NCI-H82 treated with DMSO at 0.1 percent for 48 hours (cell line): ENCODE data around the gene ENOSF1.
"Not testable (repeated sequence)": the region's sequence is repeated elsewhere in the genome, so short reads cannot be mapped to it uniquely, and the experiment has no call there.

Source experiments
- DNase-seq: peaks from one replicate; lab custom pipeline; 2025; ENCODE audit not compliant: unreplicated experiment; lab: John Stamatoyannopoulos, UW

ENOSF1 gene

GRCh38 chr18:708096-708495 lies 4.3 kb downstream of the ENOSF1 start:
- no peak for DNase-seq

GRCh38 chr18:706405-706804 lies 6.0 kb downstream of the ENOSF1 start:
- DNase-seq: no peak

GRCh38 chr18:703213-703967 lies 9.0 kb downstream of the ENOSF1 start:
- DNase-seq: no peak

- DNase-seq: no peak
These were observed 14.6 kb downstream of the ENOSF1 start for GRCh38 chr18:697800-698199.

- DNase-seq: no peak
These were observed 15.4 kb downstream of the ENOSF1 start for GRCh38 chr18:697012-697411.

GRCh38 chr18:693466-694187 lies 18.8 kb downstream of the ENOSF1 start:
- no peak for DNase-seq

- no peak for DNase-seq
These were observed 19.6 kb downstream of the ENOSF1 start for GRCh38 chr18:692824-693223.

GRCh38 chr18:688323-688722 lies 24.1 kb downstream of the ENOSF1 start:
- no peak for DNase-seq

GRCh38 chr18:686339-687111 lies 25.9 kb downstream of the ENOSF1 start:
- DNase-seq: no peak

- DNase-seq: no peak
These were observed 27.0 kb downstream of the ENOSF1 start for GRCh38 chr18:685438-685837.

- no peak for DNase-seq
These were observed 28.9 kb downstream of the ENOSF1 start for GRCh38 chr18:683531-683930.

- DNase-seq: no peak
These were observed 29.6 kb downstream of the ENOSF1 start for GRCh38 chr18:682833-683232.

- not testable (repeated sequence) for DNase-seq
These were observed 30.0 kb downstream of the ENOSF1 start for GRCh38 chr18:682416-682815.

GRCh38 chr18:681985-682384 lies 30.4 kb downstream of the ENOSF1 start:
- DNase-seq: no peak

GRCh38 chr18:680392-680791 lies 32.0 kb downstream of the ENOSF1 start:
- DNase-seq: no peak

GRCh38 chr18:679516-679915 lies 32.9 kb downstream of the ENOSF1 start:
- DNase-seq: no peak

- DNase-seq: no peak
These were observed 33.8 kb downstream of the ENOSF1 start for GRCh38 chr18:678482-679182.

- DNase-seq: no peak
These were observed 34.5 kb downstream of the ENOSF1 start for GRCh38 chr18:677951-678381.

GRCh38 chr18:677145-677544 lies 35.3 kb downstream of the ENOSF1 start:
- no peak for DNase-seq

- no peak for DNase-seq
These were observed 35.7 kb downstream of the ENOSF1 start for GRCh38 chr18:676736-677135.

GRCh38 chr18:676069-676468 lies 36.4 kb downstream of the ENOSF1 start:
- peak; percentile 11 for DNase-seq
